Mononuclear cell (primary cell): ENCODE results near the gene TRAPPC12. TPM values are rescaled to one million over a fixed set of nuclear protein-coding genes. Genes with fewer than 3 reads are reported as not detected.

Experiments
- H3K27me3 ChIP-seq: 2 replicates; pipeline ENCODE4 v1.6.0; 2011; ENCODE audit warnings: low read length, control low read depth; ENCODE audit not compliant: insufficient read depth
- H3K4me1 ChIP-seq: 2 replicates; pipeline ENCODE4 v1.5.1; 2011; ENCODE audit warnings: mild to moderate bottlenecking, low read length, control low read depth; ENCODE audit not compliant: insufficient read depth
- H3K4me3 ChIP-seq: 2 replicates; pipeline ENCODE4 v1.5.1; 2011; ENCODE audit warnings: mild to moderate bottlenecking, low read length, moderate library complexity
- H3K9me3 ChIP-seq: 2 replicates; pipeline ENCODE4 v1.5.1; 2011; ENCODE audit warnings: low read depth, mild to moderate bottlenecking, control low read depth, low read length
- total RNA-seq: library from RNA; depleted of rRNA; stranded (reverse); fragments of >200 nt; gene quantifications from one replicate; pipeline ENCODE4 v1.2.3, GENCODE V29; 2012

TRAPPC12 gene
- total RNA-seq, 1 donor: 18.3 TPM

DNA sequence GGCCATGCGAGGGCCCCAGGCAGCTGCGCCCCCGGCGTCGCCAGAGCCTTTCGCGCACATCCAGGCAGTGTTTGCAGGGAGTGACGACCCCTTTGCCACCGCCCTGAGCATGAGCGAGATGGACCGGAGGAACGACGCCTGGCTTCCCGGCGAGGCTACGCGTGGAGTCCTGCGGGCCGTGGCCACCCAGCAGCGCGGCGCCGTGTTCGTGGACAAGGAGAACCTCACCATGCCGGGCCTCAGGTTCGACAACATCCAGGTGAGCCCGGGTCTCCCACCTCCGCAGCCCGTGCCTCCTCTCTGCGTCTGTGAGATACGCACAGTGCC, 8.9 kb downstream of the TRAPPC12 start:
- no peak overlapping the region for H3K4me3 ChIP-seq
- no peaks in the 10 kb centered on the region for H3K27me3 ChIP-seq
- H3K9me3 ChIP-seq: no peaks in the 10 kb centered on the region
- no peaks in the 10 kb centered on the region for H3K4me1 ChIP-seq

DNA sequence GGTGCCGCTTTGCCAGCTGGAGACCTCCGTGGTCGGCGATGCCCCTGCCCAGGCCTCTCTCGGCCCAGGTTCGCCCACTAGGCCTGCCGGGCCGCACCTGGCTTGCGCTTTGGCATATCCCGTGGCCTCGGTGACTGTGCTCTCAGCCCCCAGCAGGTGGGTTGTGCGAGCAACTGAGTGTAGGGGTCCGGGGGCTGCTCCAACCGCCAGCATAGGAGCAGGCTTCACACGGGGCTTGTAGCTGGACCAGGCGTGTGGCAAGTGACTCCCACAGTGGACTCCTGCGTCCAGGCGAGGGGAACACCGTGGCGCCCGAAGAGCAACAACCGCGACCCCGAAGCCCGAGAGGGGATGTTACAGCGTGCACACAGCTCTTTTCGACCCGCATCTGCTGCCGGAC, 9.7 kb downstream of the TRAPPC12 start:
- Histone ChIP-seq H3K4me3 (no peak overlapping the region), H3K27me3 (no peaks in the 10 kb centered on the region), H3K4me1 (no peaks in the 10 kb centered on the region), H3K9me3 (no peaks in the 10 kb centered on the region)

DNA sequence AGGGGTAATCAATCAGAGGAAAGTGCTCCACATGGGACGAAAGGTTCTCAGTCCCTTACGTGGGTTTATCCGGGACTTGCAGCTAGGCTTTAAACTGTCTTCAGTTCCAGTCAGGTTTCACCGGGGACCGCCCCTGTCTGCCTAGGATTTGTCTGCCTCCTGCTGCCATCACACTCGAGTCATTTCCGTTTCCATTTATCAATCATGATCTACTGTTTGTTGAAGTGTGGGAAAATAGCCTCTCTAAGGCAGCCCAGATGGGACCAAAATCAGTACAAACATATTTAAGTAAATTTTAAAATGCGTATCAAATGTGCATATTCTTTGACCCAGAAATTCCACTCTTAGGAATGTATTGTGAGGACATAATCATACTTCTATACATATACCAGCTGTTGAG, 10.5 kb downstream of the TRAPPC12 start:
- H3K4me1 ChIP-seq: no peaks in the 10 kb centered on the region
- no peak overlapping the region for H3K4me3 ChIP-seq
- H3K27me3 ChIP-seq: no peaks in the 10 kb centered on the region
- no peaks in the 10 kb centered on the region for H3K9me3 ChIP-seq

DNA sequence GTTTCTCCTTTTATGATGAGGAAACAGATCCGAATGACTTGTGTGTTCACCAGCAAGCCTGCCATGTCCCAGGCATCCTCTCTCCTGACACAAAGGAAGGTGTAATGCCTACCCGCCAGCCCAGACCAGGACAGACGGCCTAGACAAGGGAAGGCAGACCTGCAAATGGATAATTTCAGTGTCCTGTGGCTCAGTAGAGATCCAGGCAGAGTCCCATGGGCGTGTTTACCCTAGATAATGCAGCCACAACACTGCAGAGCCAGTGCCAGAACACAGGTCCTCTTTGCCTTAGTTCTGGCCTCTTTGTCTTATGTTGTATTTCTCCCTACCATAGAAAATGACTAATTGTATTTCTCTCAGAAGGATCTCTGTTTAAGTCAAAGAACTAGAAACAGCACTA, 12.7 kb downstream of the TRAPPC12 start:
- no peaks in the 10 kb centered on the region for H3K27me3 ChIP-seq
- H3K9me3 ChIP-seq: peaks cover 15% of the 10 kb centered on the region
- H3K4me1 ChIP-seq: no peaks in the 10 kb centered on the region
- no peak overlapping the region for H3K4me3 ChIP-seq

DNA sequence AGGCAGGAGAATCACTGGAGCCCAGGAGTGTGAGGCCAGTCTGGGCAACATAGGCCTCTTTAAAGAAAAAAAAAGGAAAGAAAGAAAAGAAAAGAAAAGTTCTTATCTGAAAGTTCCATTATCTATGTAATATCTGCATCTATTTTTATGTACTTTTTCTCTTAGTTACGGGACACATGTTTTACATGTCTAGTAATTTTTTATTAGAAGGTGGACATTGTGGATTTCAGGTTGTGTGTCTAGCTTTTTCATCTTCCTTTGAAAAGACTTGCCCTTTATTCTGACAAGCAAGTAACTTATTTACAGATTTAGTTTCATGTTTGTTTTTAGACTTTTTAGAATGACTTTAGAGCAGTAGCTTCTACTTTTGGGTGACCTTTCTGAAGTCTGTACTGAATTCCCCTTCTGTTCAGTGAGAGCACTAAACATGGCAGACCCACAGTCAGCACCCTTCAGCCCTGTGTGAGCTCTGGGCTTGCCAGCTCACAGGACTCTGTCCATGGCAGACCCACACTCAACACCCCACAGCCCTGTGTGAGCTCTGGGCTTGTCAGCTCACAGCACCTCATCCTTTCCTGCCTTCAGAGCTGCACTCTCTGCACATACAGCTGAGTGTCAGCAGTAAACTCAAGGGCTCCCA, 17.5 kb downstream of the TRAPPC12 start:
- H3K9me3 ChIP-seq: peaks cover 17% of the 10 kb centered on the region
- no peaks in the 10 kb centered on the region for H3K27me3 ChIP-seq
- no peaks in the 10 kb centered on the region for H3K4me1 ChIP-seq
- H3K4me3 ChIP-seq: no peak overlapping the region

DNA sequence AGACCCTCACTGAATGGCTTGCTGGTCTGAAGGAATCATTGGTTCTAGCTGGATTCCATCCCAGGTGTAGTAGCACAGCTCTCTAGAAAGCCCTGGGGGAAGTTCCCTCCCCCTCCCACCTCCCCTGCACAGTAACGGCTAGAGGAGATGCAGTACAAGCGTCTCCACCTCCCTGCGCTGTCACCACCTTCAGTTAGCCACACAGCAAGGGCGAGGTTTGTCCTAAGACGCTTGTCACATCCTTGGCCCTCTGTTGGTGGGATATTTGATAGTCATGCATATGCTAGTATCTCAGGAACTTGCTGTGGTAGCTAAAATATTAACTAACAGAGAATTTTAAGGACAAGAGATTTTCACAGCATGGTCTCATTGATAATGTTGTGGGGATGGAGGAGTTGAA, 19.4 kb downstream of the TRAPPC12 start:
- H3K4me3 ChIP-seq: no peak overlapping the region
- H3K9me3 ChIP-seq: peaks cover 17% of the 10 kb centered on the region
- no peaks in the 10 kb centered on the region for H3K27me3 ChIP-seq
- no peaks in the 10 kb centered on the region for H3K4me1 ChIP-seq

DNA sequence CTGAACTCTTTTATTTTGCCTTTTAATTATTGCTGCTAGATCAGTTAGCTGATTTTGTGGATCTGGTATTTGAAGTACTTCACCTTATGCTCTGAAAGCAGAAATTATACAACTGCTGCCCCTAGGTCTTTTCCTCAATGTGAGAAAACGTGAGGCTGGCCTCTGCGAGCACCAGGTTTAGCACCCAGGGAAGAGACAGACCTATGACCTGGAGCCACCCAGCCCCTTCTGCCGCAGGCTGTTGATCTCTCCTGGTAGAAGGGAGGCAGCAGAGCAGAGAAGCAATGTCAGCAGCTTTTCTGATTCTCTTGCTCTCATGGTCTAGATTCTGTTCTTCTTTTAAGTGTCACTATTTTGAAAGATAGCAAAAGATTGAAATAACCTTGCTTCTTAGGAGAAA, 19.9 kb downstream of the TRAPPC12 start:
- no peak overlapping the region for H3K4me3 ChIP-seq
- H3K9me3 ChIP-seq: peaks cover 17% of the 10 kb centered on the region
- H3K4me1 ChIP-seq: no peaks in the 10 kb centered on the region
- H3K27me3 ChIP-seq: no peaks in the 10 kb centered on the region

DNA sequence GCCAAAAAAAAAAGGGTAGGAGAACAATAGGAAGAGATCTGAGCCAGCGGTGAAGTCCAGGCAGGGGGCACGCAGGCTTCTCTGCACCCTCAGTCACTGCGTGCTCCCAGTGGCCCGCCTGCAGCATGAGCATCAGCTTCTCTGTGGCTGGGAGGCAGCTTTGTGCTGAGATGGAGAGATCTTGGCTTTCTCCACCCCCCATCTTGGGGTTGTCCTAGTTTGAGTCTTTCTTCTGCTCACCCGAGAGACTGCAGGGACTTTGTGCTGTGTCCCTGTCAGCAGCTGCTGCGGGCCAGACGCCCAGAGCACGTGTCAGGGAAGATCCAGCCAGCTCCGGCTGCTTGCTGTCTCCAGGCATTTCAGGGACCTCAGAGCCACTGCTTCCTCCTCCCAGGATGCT, 20.3 kb downstream of the TRAPPC12 start:
- no peak overlapping the region for H3K4me3 ChIP-seq

DNA sequence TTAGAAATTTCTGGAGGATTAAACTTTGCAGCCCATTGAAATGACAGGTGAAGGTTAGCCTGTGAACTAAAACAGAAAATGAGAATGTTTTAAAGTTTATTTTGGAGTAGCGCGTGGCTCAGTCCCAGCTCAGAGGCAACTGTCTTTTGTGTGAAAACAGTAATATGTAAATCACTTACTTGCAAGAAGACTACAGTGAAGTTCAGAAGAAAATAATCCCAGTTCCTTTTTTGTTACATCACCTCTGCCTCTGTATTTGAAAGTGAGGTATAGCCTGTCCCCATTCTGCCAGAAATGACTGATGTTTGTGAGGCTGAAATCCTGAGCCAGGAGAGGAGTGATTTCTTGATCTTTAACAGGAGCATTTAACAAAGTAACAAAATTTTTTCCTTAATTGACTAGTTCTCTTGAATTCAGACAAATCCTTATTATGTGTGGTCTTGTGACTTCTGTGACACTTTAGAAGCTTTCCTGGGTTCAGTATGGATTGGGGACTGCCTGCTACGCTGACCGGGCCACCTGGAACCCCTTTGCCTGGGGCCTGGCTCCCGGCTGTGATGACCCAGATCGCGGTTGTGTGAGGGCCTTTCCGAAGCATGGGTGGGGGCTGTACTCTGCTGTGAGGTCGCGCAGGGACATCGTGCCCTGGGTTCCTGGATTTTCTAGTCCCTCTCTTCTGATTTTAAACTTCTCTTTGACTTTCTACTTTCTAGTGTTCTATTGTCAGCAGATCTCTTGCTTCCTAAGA, 24.3 kb downstream of the TRAPPC12 start:
- no peak overlapping the region for H3K4me3 ChIP-seq
- H3K4me1 ChIP-seq: no peaks in the 10 kb centered on the region
- no peaks in the 10 kb centered on the region for H3K27me3 ChIP-seq
- no peaks in the 10 kb centered on the region for H3K9me3 ChIP-seq

More for the DNA sequence above, 20.3 kb downstream of the TRAPPC12 start:
- Histone ChIP-seq H3K27me3 (no peaks in the 10 kb centered on the region), H3K4me1 (no peaks in the 10 kb centered on the region), H3K9me3 (peaks cover 17% of the 10 kb centered on the region)

DNA sequence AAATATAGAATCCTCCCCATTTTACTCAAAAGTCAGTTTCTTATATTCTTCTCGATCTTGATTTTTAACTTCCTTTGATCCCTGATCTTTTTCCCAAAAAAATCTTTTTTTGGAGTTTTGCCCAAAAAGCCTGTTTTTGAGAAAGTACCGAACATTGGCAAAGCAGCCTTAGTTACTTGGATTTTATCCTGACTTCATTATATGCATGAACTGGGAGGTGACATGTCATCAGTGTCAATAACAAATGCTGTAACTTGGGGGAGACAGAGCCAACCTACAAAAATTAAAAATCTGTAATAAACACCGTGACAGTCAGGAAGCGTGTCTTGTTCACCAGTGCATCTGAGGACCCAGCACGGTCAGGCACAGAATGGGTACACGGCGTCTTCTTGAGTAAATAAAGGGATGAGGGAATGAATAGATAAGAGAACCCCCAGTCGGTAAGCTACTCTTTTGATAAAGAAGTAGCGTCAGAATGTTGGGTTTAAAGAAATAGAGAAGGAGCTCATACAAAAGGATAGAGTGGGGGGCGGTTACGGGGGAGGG, 24.9 kb downstream of the TRAPPC12 start:
- no peaks in the 10 kb centered on the region for H3K9me3 ChIP-seq
- no peak overlapping the region for H3K4me3 ChIP-seq
- no peaks in the 10 kb centered on the region for H3K4me1 ChIP-seq
- H3K27me3 ChIP-seq: no peaks in the 10 kb centered on the region

DNA sequence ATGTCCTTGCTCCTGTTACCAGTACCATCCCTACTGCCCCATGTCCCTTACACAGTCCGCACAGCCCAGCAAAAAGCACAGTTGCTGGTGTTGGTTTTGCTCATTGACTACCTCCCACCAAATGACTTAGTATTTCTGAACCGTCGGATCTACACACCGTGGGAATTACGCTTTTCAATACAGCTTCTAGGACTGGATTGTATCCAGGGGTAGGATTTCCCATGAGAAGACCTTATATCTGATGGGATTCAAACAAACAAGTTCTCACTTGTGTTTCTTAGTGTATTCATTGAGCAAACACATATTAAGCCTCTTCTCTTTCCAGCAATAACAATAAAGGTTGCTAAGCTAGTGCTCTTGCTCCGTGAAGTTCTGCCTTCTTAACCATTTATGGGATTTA, 25.8 kb downstream of the TRAPPC12 start:
- Histone ChIP-seq H3K4me1 (no peaks in the 10 kb centered on the region), H3K27me3 (no peaks in the 10 kb centered on the region), H3K4me3 (no peak overlapping the region), H3K9me3 (no peaks in the 10 kb centered on the region)

DNA sequence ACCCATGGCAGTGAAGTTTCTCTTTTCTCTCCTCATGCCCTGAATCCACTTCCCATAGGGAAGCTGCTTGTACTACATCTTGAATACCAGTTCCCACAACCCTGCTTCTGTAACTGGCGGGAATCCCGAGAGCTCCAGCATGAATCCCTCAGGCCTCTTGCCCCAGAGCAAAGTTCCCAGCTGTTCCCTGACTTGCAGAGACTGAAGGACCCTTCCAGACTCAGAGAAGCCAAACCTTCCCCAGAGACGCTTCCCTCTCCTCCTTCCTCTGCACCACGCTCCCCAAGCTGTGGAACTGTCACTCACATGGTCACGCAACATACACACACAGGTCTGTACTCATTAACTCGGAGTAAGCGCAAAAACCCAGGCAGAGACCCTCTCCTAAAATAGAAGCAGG, 26.4 kb downstream of the TRAPPC12 start:
- Histone ChIP-seq H3K27me3 (no peaks in the 10 kb centered on the region), H3K4me1 (no peaks in the 10 kb centered on the region), H3K9me3 (no peaks in the 10 kb centered on the region), H3K4me3 (no peak overlapping the region)

DNA sequence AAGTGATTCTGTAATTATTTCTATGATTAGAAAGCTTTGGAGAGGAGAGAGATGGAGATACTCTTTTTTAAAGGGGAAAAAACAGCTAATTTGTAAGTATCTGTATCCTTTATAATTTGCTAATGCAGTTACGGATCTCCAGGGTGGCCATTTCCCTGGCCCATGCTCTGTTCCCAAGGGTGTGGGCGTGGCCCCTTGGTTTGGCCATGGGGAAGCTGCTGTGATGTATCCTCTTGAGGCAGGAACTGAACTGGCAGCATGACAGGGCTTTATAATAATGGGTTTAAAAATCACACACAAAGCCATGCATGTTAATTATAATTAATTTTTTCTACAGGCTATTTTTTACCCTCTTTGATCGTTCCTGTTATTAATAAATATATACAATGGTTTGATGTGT, 27.0 kb downstream of the TRAPPC12 start:
- Histone ChIP-seq H3K9me3 (no peaks in the 10 kb centered on the region), H3K4me1 (no peaks in the 10 kb centered on the region), H3K4me3 (no peak overlapping the region), H3K27me3 (no peaks in the 10 kb centered on the region)

DNA sequence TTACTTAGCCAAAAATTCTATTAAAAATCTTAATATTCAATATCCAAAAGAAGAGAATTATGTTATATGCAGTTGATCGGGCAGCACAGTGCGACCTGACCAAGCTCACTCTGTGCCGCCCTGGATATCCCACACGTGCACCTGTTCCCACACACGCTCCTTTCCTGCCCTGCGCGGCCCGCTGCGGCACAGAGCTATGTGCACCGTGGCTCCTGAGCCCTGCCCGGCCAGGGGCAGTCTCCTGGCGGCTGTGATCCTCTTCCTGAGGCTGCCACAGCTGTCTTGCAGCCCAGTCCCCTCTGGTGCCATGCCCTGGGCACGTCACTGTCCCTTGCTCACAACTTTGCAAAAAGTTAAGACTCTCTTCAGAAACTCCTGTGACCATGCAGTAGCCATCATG, 29.3 kb downstream of the TRAPPC12 start:
- Histone ChIP-seq H3K9me3 (no peaks in the 10 kb centered on the region), H3K27me3 (no peaks in the 10 kb centered on the region), H3K4me1 (no peaks in the 10 kb centered on the region), H3K4me3 (no peak overlapping the region)

DNA sequence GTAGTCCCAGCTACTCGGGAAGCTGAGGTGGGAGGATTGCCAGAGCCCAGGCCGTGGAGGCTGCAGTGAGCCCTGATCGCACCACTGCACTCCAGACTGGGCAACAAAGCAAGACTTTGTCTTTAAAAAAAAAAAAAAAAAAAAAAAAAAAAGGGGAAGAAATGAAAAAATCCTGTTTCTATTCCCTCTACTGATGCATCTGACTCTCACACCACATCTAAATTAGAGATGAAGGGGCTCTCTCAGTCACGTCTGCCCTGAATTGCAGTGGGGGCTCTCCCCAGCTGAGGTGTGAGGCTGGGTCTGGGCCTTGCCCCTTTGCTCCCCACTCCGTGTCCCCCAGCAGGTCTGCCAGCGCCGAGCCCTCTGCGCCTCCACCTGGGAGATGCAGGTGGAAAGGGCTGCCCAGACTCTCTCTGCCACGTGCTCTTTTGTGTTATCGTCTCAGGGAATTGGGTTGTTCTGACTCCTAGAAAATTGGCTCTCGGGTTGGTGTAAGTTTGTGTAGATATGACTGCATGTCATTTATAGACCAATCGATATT, 30.2 kb downstream of the TRAPPC12 start:
- no peaks in the 10 kb centered on the region for H3K9me3 ChIP-seq
- no peaks in the 10 kb centered on the region for H3K27me3 ChIP-seq
- H3K4me3 ChIP-seq: no peak overlapping the region
- H3K4me1 ChIP-seq: no peaks in the 10 kb centered on the region

DNA sequence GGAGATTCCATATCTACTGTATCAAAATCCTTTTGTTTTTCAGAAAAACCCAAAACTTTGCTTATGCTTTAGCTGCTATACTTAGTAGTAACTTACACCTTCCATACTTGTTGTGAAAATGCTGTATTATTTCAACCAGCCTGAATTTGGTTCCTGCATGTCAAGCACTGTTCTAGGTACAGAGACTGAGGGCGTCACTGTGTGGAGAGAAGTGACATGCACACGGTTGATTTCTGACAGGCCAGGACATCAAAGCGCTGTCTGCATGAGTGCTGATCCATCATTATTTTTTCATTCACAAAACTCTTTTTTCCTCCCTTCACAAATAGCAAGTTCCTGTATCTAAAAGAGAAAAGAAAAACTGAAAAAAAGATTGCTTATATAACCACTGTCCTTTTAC, 31.6 kb downstream of the TRAPPC12 start:
- Histone ChIP-seq H3K9me3 (no peaks in the 10 kb centered on the region), H3K27me3 (no peaks in the 10 kb centered on the region), H3K4me3 (no peak overlapping the region), H3K4me1 (no peaks in the 10 kb centered on the region)
